CD4-positive, alpha-beta T cell treated with Interleukin-21 for 1 hour (primary cell): ENCODE results near the gene HM13.

Experiments used
- DNase-seq: peaks from one replicate; pipeline ENCODE4 v3.0.0-alpha.2; 2020

The HM13 gene

DNA sequence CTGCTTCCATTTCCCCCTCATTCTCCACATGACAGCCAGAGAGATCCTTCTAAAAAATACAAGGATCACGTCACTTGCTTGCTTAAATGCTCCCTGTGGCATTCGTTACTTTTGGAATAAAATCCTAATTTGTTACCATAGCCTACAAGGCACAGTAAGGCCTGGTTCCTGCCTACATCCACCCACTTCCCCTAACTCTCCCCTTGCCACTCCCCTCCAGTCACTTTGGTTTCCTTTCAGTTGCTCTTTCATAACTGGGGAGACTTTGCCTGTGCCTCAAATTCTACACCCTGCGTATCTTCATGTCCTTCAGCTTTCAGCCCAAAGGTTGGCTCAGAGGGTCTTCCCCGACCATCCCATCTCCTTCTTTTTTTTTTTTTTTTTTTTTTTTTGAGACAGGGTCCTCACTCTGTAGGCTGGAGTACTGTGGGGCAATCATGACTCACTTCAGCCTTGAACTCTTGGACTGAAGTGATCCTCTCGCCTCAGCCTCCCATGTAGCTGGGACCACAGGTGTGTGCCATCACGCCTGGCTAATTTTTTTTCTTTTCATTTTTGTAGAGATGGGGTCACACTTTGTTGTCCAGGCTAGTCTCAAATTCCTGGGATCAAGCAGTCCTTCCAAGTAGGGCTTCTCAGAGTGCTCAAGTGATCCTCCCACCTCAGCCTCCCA, 103.3 kb downstream of the HM13 start:
- no peak for DNase-seq
